ENCODE measurements around the gene RARB. TPM values are rescaled to one million over a fixed set of nuclear protein-coding genes. Genes with fewer than 3 reads are reported as not detected.

The RARB gene
- total RNA-seq, 2 experiments from 2014 or later, result not detected

DNA sequence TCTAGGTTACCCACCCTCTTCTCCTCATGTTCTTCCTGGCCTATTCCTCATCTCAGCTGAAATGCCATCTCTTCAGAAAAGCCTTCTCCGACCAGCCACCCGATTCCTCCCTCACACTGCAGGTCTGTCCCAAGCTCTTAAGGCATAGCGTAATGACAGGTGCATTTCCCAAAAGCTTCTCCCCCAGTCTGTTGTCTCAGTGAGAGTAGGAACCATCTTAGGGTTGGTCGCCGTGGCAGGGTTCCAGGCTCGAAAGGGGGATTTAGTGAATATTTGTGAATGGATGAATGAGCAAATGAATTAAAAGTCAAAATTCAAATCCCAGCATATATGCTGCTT lies 158.1 kb downstream of the RARB start:
- H3K27ac Mint-ChIP-seq, result no peak overlapping the region
- H3K4me3 Mint-ChIP-seq, result no peak overlapping the region
- CTCF ChIA-PET, result interaction anchor here (1.1 kb wide), 1 partner anchor 9 kb away, joined by 3 read pairs; no protein-coding TSS in a partner anchor
- H3K27me3 Mint-ChIP-seq, result no peaks in the 10 kb centered on the region
- ATAC-seq (no peak), DNase-seq (no peak)
- no peaks in the 10 kb centered on the region for H3K4me1 Mint-ChIP-seq
- no peaks in the 10 kb centered on the region for H3K9me3 Mint-ChIP-seq (ENCODE audit: low read depth)
- H3K36me3 Mint-ChIP-seq, result no peaks in the 10 kb centered on the region

DNA sequence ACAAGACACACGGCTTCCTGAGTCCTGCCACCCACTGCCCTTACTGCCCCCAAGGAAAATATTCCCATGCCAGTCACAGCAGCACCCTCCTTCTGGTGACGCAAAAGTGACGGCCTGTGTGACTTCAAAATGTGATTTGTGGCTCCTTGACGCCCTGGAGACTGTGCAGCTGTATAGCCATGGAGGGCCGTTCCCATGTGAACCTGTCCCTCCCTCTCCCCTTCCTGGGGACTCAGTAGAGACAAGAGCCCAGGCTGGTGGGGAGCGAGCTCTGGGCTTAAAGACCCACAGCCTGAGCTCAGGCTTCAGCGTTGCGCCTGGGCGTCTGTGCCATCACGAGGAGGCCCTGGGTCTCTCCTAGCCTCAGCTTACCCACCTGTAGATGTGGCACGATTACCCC lies 158.5 kb downstream of the RARB start:
- DNase-seq (no peak), ATAC-seq (no peak)
- Mint-ChIP-seq H3K36me3 (no peaks in the 10 kb centered on the region), H3K27ac (no peak overlapping the region), H3K9me3 (ENCODE audit: low read depth) (no peaks in the 10 kb centered on the region), H3K4me1 (no peaks in the 10 kb centered on the region), H3K4me3 (no peak overlapping the region), H3K27me3 (no peaks in the 10 kb centered on the region)
- CTCF ChIA-PET, result interaction anchor here (1.1 kb wide), 1 partner anchor 9 kb away, joined by 3 read pairs; no protein-coding TSS in a partner anchor

DNA sequence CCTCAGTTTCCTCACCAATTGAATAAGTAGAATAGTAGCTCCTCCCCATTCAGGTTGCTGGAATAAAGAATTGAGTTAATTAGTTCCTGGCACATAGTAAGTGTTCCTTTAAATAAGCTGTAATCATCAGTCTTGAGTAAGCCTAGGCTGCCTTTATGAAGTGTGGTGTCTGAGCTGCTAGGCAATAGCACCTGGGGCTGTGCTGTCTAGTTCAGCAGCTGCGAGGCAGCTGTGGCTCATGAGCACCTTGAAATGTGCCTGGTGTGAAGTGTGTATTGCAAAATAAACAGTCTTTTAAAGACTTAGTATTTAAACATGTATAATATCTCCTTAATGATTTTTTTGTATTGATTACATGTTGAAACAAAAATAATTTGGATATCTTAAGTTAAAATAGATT lies 159.0 kb downstream of the RARB start:
- CTCF ChIA-PET, result no interaction called here
- DNase-seq (no peak), ATAC-seq (no peak)
- no peaks in the 10 kb centered on the region for H3K27me3 Mint-ChIP-seq
- H3K4me3 Mint-ChIP-seq, result no peak overlapping the region
- H3K4me1 Mint-ChIP-seq, result no peaks in the 10 kb centered on the region
- H3K9me3 Mint-ChIP-seq (ENCODE audit: low read depth), result no peaks in the 10 kb centered on the region
- H3K27ac Mint-ChIP-seq, result no peak overlapping the region
- no peaks in the 10 kb centered on the region for H3K36me3 Mint-ChIP-seq

GRCh38 chr3:25587526-25587925 lies 159.5 kb downstream of the RARB start:
- H3K27me3 Mint-ChIP-seq, result no peaks in the 10 kb centered on the region
- no peak overlapping the region for H3K4me3 Mint-ChIP-seq
- no peaks in the 10 kb centered on the region for H3K36me3 Mint-ChIP-seq
- no peaks in the 10 kb centered on the region for H3K9me3 Mint-ChIP-seq (ENCODE audit: low read depth)
- DNase-seq, result no peak
- no peak overlapping the region for H3K27ac Mint-ChIP-seq
- CTCF ChIA-PET, result no interaction called here
- no peak for ATAC-seq
- H3K4me1 Mint-ChIP-seq, result no peaks in the 10 kb centered on the region

DNA sequence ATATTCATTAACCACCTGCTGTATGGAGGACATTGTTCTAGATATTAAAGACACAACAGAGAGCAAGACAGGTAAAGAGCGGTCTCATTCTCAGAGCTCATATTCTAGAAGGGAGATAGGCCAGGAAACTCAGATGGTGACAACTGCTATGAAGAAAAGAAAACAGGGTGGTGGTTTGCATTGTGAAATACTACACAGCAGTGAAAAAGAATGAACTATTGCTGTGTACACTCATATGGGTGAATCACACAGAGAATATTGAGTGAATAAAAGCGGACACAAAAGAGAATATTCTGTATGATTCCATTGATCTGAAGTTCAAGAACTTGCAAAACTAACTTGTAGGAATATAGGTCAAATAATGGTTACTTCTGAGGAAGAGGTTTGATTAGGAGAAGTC lies 159.9 kb downstream of the RARB start:
- no peaks in the 10 kb centered on the region for H3K4me1 Mint-ChIP-seq
- H3K27me3 Mint-ChIP-seq, result no peaks in the 10 kb centered on the region
- DNase-seq (no peak), ATAC-seq (no peak)
- CTCF ChIA-PET, result no interaction called here
- no peak overlapping the region for H3K4me3 Mint-ChIP-seq
- no peaks in the 10 kb centered on the region for H3K9me3 Mint-ChIP-seq (ENCODE audit: low read depth)
- H3K27ac Mint-ChIP-seq, result no peak overlapping the region
- no peaks in the 10 kb centered on the region for H3K36me3 Mint-ChIP-seq

DNA sequence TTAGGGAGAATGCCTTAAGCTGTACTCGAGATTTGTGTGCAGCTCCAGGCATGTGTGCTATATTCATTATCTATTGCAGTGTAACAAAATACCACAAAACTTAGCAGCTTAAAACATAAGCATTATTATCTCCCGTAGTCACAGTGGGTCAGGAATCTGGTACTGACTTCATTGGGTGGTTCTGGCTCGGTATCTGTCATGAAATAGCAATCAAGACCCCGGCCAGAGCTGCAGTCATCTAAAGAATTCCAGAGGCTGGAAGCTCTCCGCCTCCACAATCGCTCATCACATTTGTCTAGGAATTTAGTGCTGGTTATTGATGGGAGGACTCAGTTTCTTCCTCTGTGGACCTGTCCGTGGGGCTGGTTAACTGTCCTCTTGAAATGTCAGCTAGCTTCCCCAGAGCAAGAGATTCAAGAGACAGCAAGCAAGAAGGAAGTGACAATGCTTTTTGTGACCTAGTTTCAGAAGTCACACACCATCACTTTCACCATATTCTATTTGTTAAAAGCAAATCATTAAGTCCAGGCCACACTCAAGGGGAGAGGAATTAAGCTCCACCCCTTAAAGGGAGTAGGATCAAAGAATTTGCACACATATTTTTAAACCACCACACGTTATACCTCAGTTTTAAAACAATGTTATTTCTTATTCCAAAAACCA lies 160.5 kb downstream of the RARB start:
- CTCF ChIA-PET, result no interaction called here
- Mint-ChIP-seq H3K9me3 (ENCODE audit: low read depth) (no peaks in the 10 kb centered on the region), H3K27me3 (no peaks in the 10 kb centered on the region)

GRCh38 chr3:25589104-25589782 lies 161.2 kb downstream of the RARB start:
- CTCF ChIA-PET, result no interaction called here
- no peak for ATAC-seq
- no peak overlapping the region for H3K4me3 Mint-ChIP-seq

More for the DNA sequence above, 160.5 kb downstream of the RARB start:
- H3K36me3 Mint-ChIP-seq, result no peaks in the 10 kb centered on the region
- DNase-seq (no peak), ATAC-seq (no peak)
- H3K4me3 Mint-ChIP-seq, result no peak overlapping the region
- no peaks in the 10 kb centered on the region for H3K4me1 Mint-ChIP-seq
- no peak overlapping the region for H3K27ac Mint-ChIP-seq

GRCh38 chr3:25589783-25590258 lies 161.8 kb downstream of the RARB start:
- H3K27me3 Mint-ChIP-seq, result no peaks in the 10 kb centered on the region
- H3K27ac Mint-ChIP-seq, result no peak overlapping the region
- no peak overlapping the region for H3K4me3 Mint-ChIP-seq
- DNase-seq (no peak), ATAC-seq (no peak)
- H3K4me1 Mint-ChIP-seq, result no peaks in the 10 kb centered on the region
- no peaks in the 10 kb centered on the region for H3K36me3 Mint-ChIP-seq
- CTCF ChIA-PET, result interaction anchor here (1.7 kb wide), 1 partner anchor 15 kb away, joined by 3 read pairs; no protein-coding TSS in a partner anchor
- no peaks in the 10 kb centered on the region for H3K9me3 Mint-ChIP-seq (ENCODE audit: low read depth)

More at GRCh38 chr3:25589104-25589782, 161.2 kb downstream of the RARB start:
- no peaks in the 10 kb centered on the region for H3K27me3 Mint-ChIP-seq
- H3K4me1 Mint-ChIP-seq, result no peaks in the 10 kb centered on the region
- no peak overlapping the region for H3K27ac Mint-ChIP-seq
- DNase-seq, result no peak
- no peaks in the 10 kb centered on the region for H3K36me3 Mint-ChIP-seq
- no peaks in the 10 kb centered on the region for H3K9me3 Mint-ChIP-seq (ENCODE audit: low read depth)

DNA sequence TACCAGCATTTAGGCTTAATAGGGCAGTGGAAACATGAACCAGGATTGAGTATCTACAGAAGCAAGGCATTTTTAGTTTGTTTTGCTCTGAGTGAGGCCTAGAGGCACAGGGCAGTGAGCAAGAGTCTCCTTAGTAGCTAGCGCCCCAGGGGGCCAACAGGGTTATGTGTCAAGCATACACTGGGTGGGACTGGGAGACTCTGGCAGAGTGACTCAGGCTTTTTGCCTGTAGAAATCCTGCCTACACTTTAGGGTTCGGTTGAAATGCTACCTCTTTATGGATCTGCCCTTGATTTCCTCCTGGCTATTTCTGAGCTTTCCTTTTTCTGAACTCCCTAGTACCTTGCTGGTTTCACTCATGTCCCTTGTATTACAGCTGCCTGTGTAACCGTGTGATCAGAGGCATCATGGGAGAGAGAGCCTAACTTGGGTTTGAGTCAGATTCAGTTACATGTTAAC lies 164.5 kb downstream of the RARB start:
- Mint-ChIP-seq H3K4me1 (no peaks in the 10 kb centered on the region), H3K9me3 (ENCODE audit: low read depth) (no peaks in the 10 kb centered on the region), H3K36me3 (no peaks in the 10 kb centered on the region), H3K27me3 (no peaks in the 10 kb centered on the region), H3K4me3 (no peak overlapping the region), H3K27ac (no peak overlapping the region)
- DNase-seq (no peak), ATAC-seq (no peak)
- CTCF ChIA-PET, result interaction anchor here (1.5 to 2.6 kb wide), 2 partner anchors 11 to 151 kb away, joined by 6 to 12 read pairs; no protein-coding TSS in a partner anchor

- no peak overlapping the region for H3K4me3 Mint-ChIP-seq
- no peaks in the 10 kb centered on the region for H3K4me1 Mint-ChIP-seq
- no peaks in the 10 kb centered on the region for H3K9me3 Mint-ChIP-seq (ENCODE audit: low read depth)
- CTCF ChIA-PET, result interaction anchor here (1.2 to 2.6 kb wide), 4 partner anchors 10 to 261 kb away, joined by 4 to 12 read pairs (median 6); no protein-coding TSS in a partner anchor
- DNase-seq, result no peak
- no peak overlapping the region for H3K27ac Mint-ChIP-seq
- peaks cover 2% of the 10 kb centered on the region for H3K36me3 Mint-ChIP-seq
- no peaks in the 10 kb centered on the region for H3K27me3 Mint-ChIP-seq
- ATAC-seq, result no peak
Observed at GRCh38 chr3:25593001-25593400, 164.9 kb downstream of the RARB start.

DNA sequence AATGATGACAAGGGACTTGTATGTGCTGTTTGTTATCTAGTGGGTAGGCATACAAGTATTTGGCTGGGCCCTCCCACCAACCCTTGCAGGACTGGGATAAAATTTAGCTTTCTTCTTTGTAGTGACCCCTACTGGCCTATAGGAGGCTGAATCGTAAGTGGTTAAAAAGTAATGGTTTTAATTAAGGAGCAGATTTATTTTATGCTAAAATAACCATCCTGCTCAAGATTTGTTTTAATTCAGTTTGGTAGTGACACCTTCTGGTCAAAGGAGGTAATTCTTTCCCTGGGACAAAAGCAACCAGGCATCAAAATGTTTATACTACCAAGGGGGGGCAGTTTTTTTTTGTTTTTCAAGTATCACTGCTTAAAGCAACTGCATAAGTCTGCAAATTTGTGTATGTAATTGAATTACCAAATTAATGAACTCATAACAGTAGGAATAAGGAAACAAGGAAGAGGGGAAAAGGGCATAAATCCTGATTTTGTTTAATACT lies 166.0 kb downstream of the RARB start:
- no peak overlapping the region for H3K27ac Mint-ChIP-seq
- no peaks in the 10 kb centered on the region for H3K27me3 Mint-ChIP-seq
- ATAC-seq (peak; percentile 33), DNase-seq (no peak)
- no peaks in the 10 kb centered on the region for H3K4me1 Mint-ChIP-seq
- H3K4me3 Mint-ChIP-seq, result no peak overlapping the region
- CTCF ChIA-PET, result interaction anchor here (1.2 to 2.6 kb wide), 4 partner anchors 9 to 260 kb away, joined by 4 to 12 read pairs (median 7); no protein-coding TSS in a partner anchor
- peaks cover 6% of the 10 kb centered on the region for H3K36me3 Mint-ChIP-seq
- H3K9me3 Mint-ChIP-seq (ENCODE audit: low read depth), result no peaks in the 10 kb centered on the region

GRCh38 chr3:25597535-25598101 lies 169.6 kb downstream of the RARB start:
- Mint-ChIP-seq H3K27ac (no peak overlapping the region), H3K27me3 (no peaks in the 10 kb centered on the region), H3K4me3 (no peak overlapping the region), H3K9me3 (ENCODE audit: low read depth) (no peaks in the 10 kb centered on the region), H3K4me1 (no peaks in the 10 kb centered on the region), H3K36me3 (peaks cover 21% of the 10 kb centered on the region)
- DNase-seq (no peak), ATAC-seq (no peak)
- CTCF ChIA-PET, result no interaction called here

DNA sequence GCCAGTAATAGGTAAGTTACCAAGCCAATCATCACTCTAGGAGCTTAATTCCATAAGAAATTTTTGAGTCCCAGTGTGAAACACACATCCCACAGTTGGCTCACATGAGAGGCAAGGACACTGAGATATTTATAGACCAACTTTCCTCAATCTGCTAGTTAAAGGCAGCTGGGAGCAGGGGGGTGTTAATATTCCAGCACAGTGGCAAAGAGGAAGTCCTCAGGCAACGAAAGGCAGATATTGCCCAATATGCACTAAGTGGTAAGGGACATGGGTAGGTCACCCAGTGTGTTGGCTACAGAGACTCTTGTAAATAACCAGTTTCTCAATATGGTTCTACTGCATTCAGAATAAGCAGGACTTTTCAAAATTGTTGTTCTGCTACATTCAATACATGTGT lies 175.6 kb downstream of the RARB start:
- Mint-ChIP-seq H3K27me3 (no peaks in the 10 kb centered on the region), H3K36me3 (peaks cover 58% of the 10 kb centered on the region), H3K9me3 (ENCODE audit: low read depth) (no peaks in the 10 kb centered on the region), H3K27ac (no peak overlapping the region), H3K4me3 (no peak overlapping the region), H3K4me1 (peaks cover 11% of the 10 kb centered on the region)
- DNase-seq (no peak), ATAC-seq (no peak)
- CTCF ChIA-PET, result interaction anchor here (1.7 kb wide), 1 partner anchor 10 kb away, joined by 12 read pairs; no protein-coding TSS in a partner anchor
